ENCODE results near the gene IL17RE. TPM values are rescaled to one million over a fixed set of nuclear protein-coding genes. Genes with fewer than 3 reads are reported as not detected.

Gene IL17RE
- total and polyA plus RNA-seq, 2 donors: 3.6 to 5.9 TPM

DNA sequence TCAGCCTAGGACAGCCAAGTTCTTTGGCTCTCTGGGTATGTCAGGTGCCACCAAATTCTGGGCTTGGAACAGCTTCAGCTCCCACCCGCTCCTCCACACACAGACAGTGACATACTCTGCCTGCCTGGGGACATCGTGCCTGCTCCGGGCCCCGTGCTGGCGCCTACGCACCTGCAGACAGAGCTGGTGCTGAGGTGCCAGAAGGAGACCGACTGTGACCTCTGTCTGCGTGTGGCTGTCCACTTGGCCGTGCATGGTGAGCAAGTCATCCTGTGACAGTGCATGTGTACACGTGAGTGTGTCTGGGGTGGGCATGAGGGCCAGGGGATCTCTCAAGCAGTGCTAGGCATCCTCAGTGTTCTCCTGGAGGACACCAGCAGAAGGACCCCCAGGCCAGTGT lies 15.2 kb downstream of the IL17RE start:
- H3K4me1 ChIP-seq (ENCODE audit: control insufficient read depth in 2 of 2, insufficient read depth in 2 of 2, low read length in 2 of 2): peaks cover 12 to 26% of the 10 kb centered on the region in 2 donors
- 92% methylated on average over 10 of the region's 10 CpGs for WGBS
- H3K36me3 ChIP-seq (ENCODE audit: control insufficient read depth in 2 of 2, insufficient read depth in 2 of 2, low read length in 1 of 2): no peaks in the 10 kb centered on the region
- H3K27ac ChIP-seq (ENCODE audit: low read depth in 1 of 2, low read length in 1 of 2): no peak overlapping the region
- DNase-seq (ENCODE audit: low read depth in 6 of 9, low spot score in 9 of 9): no peak
- peaks cover 0 to 13% of the 10 kb centered on the region in 2 donors for H3K27me3 ChIP-seq (ENCODE audit: control insufficient read depth in 2 of 2, insufficient read depth in 1 of 2, low read length in 1 of 2)
- H3K4me3 ChIP-seq (ENCODE audit: low read length in 2 of 2): no peak overlapping the region
- no peaks in the 10 kb centered on the region for H3K9me3 ChIP-seq (ENCODE audit: control insufficient read depth in 2 of 2, insufficient read depth in 1 of 2, low read length in 1 of 2)

DNA sequence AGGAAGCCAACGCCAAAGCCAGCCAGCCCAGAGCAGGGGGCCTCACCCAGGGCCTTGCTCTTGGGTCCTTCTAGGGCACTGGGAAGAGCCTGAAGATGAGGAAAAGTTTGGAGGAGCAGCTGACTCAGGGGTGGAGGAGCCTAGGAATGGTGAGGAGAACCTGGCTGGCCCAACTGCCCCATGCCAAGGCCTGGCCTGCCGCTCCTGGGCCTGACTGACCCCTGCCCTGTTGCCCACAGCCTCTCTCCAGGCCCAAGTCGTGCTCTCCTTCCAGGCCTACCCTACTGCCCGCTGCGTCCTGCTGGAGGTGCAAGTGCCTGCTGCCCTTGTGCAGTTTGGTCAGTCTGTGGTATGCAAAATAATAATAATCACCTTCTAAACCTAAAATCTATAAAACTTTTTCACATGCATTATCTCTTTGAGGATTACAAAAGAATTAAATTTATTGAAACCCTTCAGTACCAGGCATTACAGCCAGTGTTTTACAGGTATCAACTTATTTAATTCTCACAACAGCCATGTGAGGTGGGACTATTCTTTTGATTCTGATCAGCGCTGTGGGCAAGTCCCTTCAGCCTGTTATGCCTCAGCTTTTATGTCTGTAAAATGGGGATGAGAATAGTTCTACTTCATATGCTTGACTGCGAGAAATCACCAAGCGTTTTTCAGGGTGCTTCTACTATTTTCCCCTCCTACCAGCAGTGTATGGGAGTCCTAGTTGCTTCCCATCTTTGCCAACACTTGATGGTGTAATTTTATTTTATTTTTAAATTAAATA lies 15.8 kb downstream of the IL17RE start:
- peaks cover 12 to 26% of the 10 kb centered on the region in 2 donors for H3K4me1 ChIP-seq (ENCODE audit: control insufficient read depth in 2 of 2, insufficient read depth in 2 of 2, low read length in 2 of 2)
- H3K27me3 ChIP-seq (ENCODE audit: control insufficient read depth in 2 of 2, insufficient read depth in 1 of 2, low read length in 1 of 2): peaks cover 0 to 13% of the 10 kb centered on the region in 2 donors
- no peak overlapping the region for H3K27ac ChIP-seq (ENCODE audit: low read depth in 1 of 2, low read length in 1 of 2)
- H3K36me3 ChIP-seq (ENCODE audit: control insufficient read depth in 2 of 2, insufficient read depth in 2 of 2, low read length in 1 of 2): no peaks in the 10 kb centered on the region
- H3K4me3 ChIP-seq (ENCODE audit: low read length in 2 of 2): no peak overlapping the region
- no peak for DNase-seq (ENCODE audit: low read depth in 6 of 9, low spot score in 9 of 9)
- H3K9me3 ChIP-seq (ENCODE audit: control insufficient read depth in 2 of 2, insufficient read depth in 1 of 2, low read length in 1 of 2): no peaks in the 10 kb centered on the region
- WGBS: 98% methylated on average over 8 of the region's 8 CpGs

DNA sequence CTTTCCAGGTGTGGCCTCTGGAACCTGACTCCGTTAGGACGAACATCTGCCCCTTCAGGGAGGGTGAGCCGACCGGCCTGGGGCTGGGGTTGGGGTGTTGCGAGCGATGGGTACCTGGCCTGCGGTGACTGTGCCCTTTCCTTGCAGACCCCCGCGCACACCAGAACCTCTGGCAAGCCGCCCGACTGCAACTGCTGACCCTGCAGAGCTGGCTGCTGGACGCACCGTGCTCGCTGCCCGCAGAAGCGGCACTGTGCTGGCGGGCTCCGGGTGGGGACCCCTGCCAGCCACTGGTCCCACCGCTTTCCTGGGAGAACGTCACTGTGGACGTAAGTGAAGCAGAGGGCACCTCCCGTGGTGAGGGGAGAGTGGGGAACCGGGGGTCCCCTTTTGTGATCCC lies 25.5 kb downstream of the IL17RE start:
- DNase-seq (ENCODE audit: low read depth in 6 of 9, low spot score in 9 of 9): no peak

DNA sequence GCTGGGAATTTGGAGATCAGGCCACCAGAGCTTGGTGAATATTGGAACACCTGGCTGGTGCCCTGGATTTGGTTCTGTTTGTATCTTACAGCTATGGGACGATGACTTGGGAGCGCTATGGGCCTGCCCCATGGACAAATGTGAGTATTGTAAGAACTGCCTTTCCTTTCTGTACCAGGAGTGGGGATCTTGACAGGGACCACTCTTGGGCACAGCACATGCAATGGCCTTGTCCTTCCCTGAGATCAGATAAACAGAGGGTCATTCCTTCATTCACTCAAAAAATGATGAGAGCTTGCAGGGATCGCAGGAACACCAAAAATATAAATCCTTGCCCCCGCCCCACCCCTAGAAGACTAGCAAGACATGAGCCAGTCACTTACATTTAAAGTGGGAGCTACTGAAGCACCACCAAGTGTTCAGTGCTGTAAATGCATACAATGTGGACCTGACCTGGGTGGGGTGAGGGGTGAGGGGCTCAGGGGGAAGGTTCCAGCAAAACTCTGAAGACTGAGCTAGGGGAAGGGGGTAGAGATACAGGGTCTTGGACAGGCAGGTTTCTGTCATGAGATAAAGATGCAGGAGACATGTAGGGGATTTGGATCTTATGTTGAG lies 28.3 kb downstream of the IL17RE start:
- no peaks in the 10 kb centered on the region for H3K9me3 ChIP-seq (ENCODE audit: control insufficient read depth in 2 of 2, insufficient read depth in 1 of 2, low read length in 1 of 2)
- no peaks in the 10 kb centered on the region for H3K27me3 ChIP-seq (ENCODE audit: control insufficient read depth in 2 of 2, insufficient read depth in 1 of 2, low read length in 1 of 2)
- no peak overlapping the region for H3K27ac ChIP-seq (ENCODE audit: low read depth in 1 of 2, low read length in 1 of 2)
- DNase-seq (ENCODE audit: low read depth in 6 of 9, low spot score in 9 of 9): peak in 1 of 9 donors; percentile 26
- WGBS: 96% methylated on average over 4 of the region's 4 CpGs
- peaks cover 0 to 7% of the 10 kb centered on the region in 2 donors for H3K36me3 ChIP-seq (ENCODE audit: control insufficient read depth in 2 of 2, insufficient read depth in 2 of 2, low read length in 1 of 2)
- peaks cover 11 to 28% of the 10 kb centered on the region in 2 donors for H3K4me1 ChIP-seq (ENCODE audit: control insufficient read depth in 2 of 2, insufficient read depth in 2 of 2, low read length in 2 of 2)
- H3K4me3 ChIP-seq (ENCODE audit: low read length in 2 of 2): no peak overlapping the region

More for the DNA sequence above, 25.5 kb downstream of the IL17RE start:
- Histone ChIP-seq H3K9me3 (ENCODE audit: control insufficient read depth in 2 of 2, insufficient read depth in 1 of 2, low read length in 1 of 2) (no peaks in the 10 kb centered on the region), H3K27ac (ENCODE audit: low read depth in 1 of 2, low read length in 1 of 2) (no peak overlapping the region), H3K4me3 (ENCODE audit: low read length in 2 of 2) (no peak overlapping the region), H3K27me3 (ENCODE audit: control insufficient read depth in 2 of 2, insufficient read depth in 1 of 2, low read length in 1 of 2) (no peaks in the 10 kb centered on the region), H3K4me1 (ENCODE audit: control insufficient read depth in 2 of 2, insufficient read depth in 2 of 2, low read length in 2 of 2) (peaks cover 3 to 9% of the 10 kb centered on the region in 2 donors), H3K36me3 (ENCODE audit: control insufficient read depth in 2 of 2, insufficient read depth in 2 of 2, low read length in 1 of 2) (no peaks in the 10 kb centered on the region)
- 97% methylated on average over 23 of the region's 23 CpGs for WGBS

DNA sequence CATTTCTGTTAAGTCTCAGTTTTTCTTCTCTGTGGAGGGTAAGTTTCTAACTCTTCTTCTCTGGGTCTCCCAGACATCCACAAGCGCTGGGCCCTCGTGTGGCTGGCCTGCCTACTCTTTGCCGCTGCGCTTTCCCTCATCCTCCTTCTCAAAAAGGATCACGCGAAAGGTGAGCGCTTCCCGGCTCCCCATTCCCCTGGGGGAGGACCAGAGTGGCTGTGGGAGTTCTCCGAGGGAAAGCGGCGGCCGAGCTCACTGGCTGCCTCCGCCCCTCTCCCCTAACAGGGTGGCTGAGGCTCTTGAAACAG lies 29.8 kb downstream of the IL17RE start:
- Histone ChIP-seq H3K4me3 (ENCODE audit: low read length in 2 of 2) (peak overlapping the region; percentile 74 to 81), H3K27ac (ENCODE audit: low read depth in 1 of 2, low read length in 1 of 2) (peak overlapping the region; percentile 97 to 98), H3K9me3 (ENCODE audit: control insufficient read depth in 2 of 2, insufficient read depth in 1 of 2, low read length in 1 of 2) (no peaks in the 10 kb centered on the region), H3K36me3 (ENCODE audit: control insufficient read depth in 2 of 2, insufficient read depth in 2 of 2, low read length in 1 of 2) (peaks cover 2 to 16% of the 10 kb centered on the region in 2 donors), H3K4me1 (ENCODE audit: control insufficient read depth in 2 of 2, insufficient read depth in 2 of 2, low read length in 2 of 2) (peaks cover 11 to 28% of the 10 kb centered on the region in 2 donors), H3K27me3 (ENCODE audit: control insufficient read depth in 2 of 2, insufficient read depth in 1 of 2, low read length in 1 of 2) (no peaks in the 10 kb centered on the region)
- 11% methylated on average over 13 of the region's 13 CpGs for WGBS
- DNase-seq (ENCODE audit: low read depth in 6 of 9, low spot score in 9 of 9): no peak

DNA sequence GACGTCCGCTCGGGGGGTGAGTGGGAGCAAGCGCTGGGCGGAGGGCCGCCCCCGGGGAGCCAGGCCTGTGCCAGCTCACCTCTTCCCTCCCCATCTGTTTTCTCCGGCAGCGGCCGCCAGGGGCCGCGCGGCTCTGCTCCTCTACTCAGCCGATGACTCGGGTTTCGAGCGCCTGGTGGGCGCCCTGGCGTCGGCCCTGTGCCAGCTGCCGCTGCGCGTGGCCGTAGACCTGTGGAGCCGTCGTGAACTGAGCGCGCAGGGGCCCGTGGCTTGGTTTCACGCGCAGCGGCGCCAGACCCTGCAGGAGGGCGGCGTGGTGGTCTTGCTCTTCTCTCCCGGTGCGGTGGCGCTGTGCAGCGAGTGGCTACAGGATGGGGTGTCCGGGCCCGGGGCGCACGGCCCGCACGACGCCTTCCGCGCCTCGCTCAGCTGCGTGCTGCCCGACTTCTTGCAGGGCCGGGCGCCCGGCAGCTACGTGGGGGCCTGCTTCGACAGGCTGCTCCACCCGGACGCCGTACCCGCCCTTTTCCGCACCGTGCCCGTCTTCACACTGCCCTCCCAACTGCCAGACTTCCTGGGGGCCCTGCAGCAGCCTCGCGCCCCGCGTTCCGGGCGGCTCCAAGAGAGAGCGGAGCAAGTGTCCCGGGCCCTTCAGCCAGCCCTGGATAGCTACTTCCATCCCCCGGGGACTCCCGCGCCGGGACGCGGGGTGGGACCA lies 30.4 kb downstream of the IL17RE start:
- Histone ChIP-seq H3K4me1 (ENCODE audit: control insufficient read depth in 2 of 2, insufficient read depth in 2 of 2, low read length in 2 of 2) (peaks cover 11 to 28% of the 10 kb centered on the region in 2 donors), H3K36me3 (ENCODE audit: control insufficient read depth in 2 of 2, insufficient read depth in 2 of 2, low read length in 1 of 2) (peaks cover 7 to 21% of the 10 kb centered on the region in 2 donors), H3K27me3 (ENCODE audit: control insufficient read depth in 2 of 2, insufficient read depth in 1 of 2, low read length in 1 of 2) (no peaks in the 10 kb centered on the region), H3K4me3 (ENCODE audit: low read length in 2 of 2) (peak overlapping the region; percentile 74 to 81), H3K9me3 (ENCODE audit: control insufficient read depth in 2 of 2, insufficient read depth in 1 of 2, low read length in 1 of 2) (no peaks in the 10 kb centered on the region), H3K27ac (ENCODE audit: low read depth in 1 of 2, low read length in 1 of 2) (peak overlapping the region; percentile 97 to 98)
- DNase-seq (ENCODE audit: low read depth in 6 of 9, low spot score in 9 of 9): peak in 8 of 9 donors; percentile 57 to 89 (median 70)
- WGBS: under 1% methylated on average over 77 of the region's 77 CpGs

DNA sequence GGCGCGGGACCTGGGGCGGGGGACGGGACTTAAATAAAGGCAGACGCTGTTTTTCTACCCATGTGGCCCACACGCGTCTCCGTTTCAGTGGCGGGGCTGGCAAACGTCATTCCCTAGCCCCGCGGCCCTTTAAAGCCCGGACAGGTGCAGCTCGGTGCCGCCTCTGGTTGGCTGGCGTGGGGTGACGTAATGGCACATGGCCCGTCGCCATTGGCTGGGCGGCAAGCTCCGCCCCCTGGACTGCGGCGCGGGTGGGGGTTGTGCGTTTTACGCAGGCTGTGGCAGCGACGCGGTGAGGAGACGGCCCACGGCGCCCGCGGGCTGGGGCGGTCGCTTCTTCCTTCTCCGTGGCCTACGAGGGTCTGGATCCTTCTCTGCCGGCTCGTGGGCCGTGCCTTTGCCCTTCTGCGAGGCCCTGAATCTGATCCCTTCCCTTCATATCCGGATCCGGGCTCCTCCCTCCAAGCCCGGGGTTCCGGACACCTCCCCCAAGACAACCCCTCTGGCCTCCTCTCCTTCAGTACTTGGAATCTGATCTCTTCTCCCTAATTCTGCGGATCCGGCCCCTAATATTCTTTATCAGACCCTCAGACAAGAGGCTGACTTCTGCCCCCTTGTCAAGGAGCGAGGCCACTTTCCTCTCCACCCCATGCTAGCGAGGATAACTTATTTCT lies 31.1 kb downstream of the IL17RE start, which contains the start of gene CRELD1:
TSS of gene CRELD1 (plus strand) at position 274 of the 674 bp plus-strand sequence. CDS start 605 bp downstream, outside the sequence.
- H3K36me3 ChIP-seq (ENCODE audit: control insufficient read depth in 2 of 2, insufficient read depth in 2 of 2, low read length in 1 of 2): peaks cover 7 to 25% of the 10 kb centered on the region in 2 donors
- H3K27me3 ChIP-seq (ENCODE audit: control insufficient read depth in 2 of 2, insufficient read depth in 1 of 2, low read length in 1 of 2): no peaks in the 10 kb centered on the region
- H3K4me1 ChIP-seq (ENCODE audit: control insufficient read depth in 2 of 2, insufficient read depth in 2 of 2, low read length in 2 of 2): peaks cover 11 to 28% of the 10 kb centered on the region in 2 donors
- no peaks in the 10 kb centered on the region for H3K9me3 ChIP-seq (ENCODE audit: control insufficient read depth in 2 of 2, insufficient read depth in 1 of 2, low read length in 1 of 2)
- under 1% methylated on average over 50 of the region's 50 CpGs for WGBS
- peak within 1 kb of the TSS; percentile 74 to 81 for H3K4me3 ChIP-seq (ENCODE audit: low read length in 2 of 2)
- H3K27ac ChIP-seq (ENCODE audit: low read depth in 1 of 2, low read length in 1 of 2): peak within 1 kb of the TSS; percentile 97 to 98
- peak; percentile 83 to 98 (median 92) for DNase-seq (ENCODE audit: low read depth in 6 of 9, low spot score in 9 of 9)

DNA sequence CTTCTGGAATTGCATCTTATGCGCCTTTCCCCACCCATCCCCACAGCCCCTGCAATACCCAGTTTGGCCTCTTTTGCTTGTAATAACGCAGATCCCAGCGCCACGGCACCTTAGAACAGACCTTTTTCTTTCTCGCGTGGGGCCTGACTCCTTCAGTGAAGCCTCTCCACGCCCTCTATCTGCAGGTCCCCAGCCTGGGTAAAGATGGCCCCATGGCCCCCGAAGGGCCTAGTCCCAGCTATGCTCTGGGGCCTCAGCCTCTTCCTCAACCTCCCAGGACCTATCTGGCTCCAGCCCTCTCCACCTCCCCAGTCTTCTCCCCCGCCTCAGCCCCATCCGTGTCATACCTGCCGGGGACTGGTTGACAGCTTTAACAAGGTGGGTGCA lies 31.6 kb downstream of the IL17RE start:
- Histone ChIP-seq H3K9me3 (ENCODE audit: control insufficient read depth in 2 of 2, insufficient read depth in 1 of 2, low read length in 1 of 2) (no peaks in the 10 kb centered on the region), H3K36me3 (ENCODE audit: control insufficient read depth in 2 of 2, insufficient read depth in 2 of 2, low read length in 1 of 2) (peaks cover 7 to 25% of the 10 kb centered on the region in 2 donors), H3K27me3 (ENCODE audit: control insufficient read depth in 2 of 2, insufficient read depth in 1 of 2, low read length in 1 of 2) (no peaks in the 10 kb centered on the region), H3K4me1 (ENCODE audit: control insufficient read depth in 2 of 2, insufficient read depth in 2 of 2, low read length in 2 of 2) (peaks cover 11 to 28% of the 10 kb centered on the region in 2 donors), H3K4me3 (ENCODE audit: low read length in 2 of 2) (peak overlapping the region; percentile 74 to 81), H3K27ac (ENCODE audit: low read depth in 1 of 2, low read length in 1 of 2) (peak overlapping the region; percentile 97 to 98)
- 25% methylated on average over 11 of the region's 11 CpGs for WGBS
- DNase-seq (ENCODE audit: low read depth in 6 of 9, low spot score in 9 of 9): no peak

Measured in thymus (tissue), 11 donors.